ENCODE results near the gene AK1.
"Not testable (repeated sequence)": the region's sequence is repeated elsewhere in the genome, so short reads cannot be mapped to it uniquely, and the experiment has no call there.

The AK1 gene

GRCh38 chr9:127884976-127885490 lies 7.6 kb upstream of the AK1 start:
- Mint-ChIP-seq H3K9me3 (no peaks in the 10 kb centered on the region), H3K4me3 (no peak overlapping the region), H3K36me3 (peaks cover 42 to 58% of the 10 kb centered on the region in 2 donors), H3K4me1 (peaks cover 30 to 46% of the 10 kb centered on the region in 2 donors), H3K27ac (peak overlapping the region; percentile 84), H3K27me3 (no peaks in the 10 kb centered on the region)
- DNase-seq (no peak), ATAC-seq (replicated peaks) (no peak)

- H3K36me3 Mint-ChIP-seq, result peaks cover 39 to 55% of the 10 kb centered on the region in 2 donors
- peak overlapping the region; percentile 84 for H3K27ac Mint-ChIP-seq
- DNase-seq (no peak), ATAC-seq (replicated peaks) (peak; percentile 17 to 18)
- H3K27me3 Mint-ChIP-seq, result no peaks in the 10 kb centered on the region
- peaks cover 30 to 46% of the 10 kb centered on the region in 2 donors for H3K4me1 Mint-ChIP-seq
- no peaks in the 10 kb centered on the region for H3K9me3 Mint-ChIP-seq
- no peak overlapping the region for H3K4me3 Mint-ChIP-seq
Observed at GRCh38 chr9:127884427-127884911, 7.0 kb upstream of the AK1 start.

GRCh38 chr9:127883959-127884358 lies 6.5 kb upstream of the AK1 start:
- H3K36me3 Mint-ChIP-seq, result peaks cover 40 to 58% of the 10 kb centered on the region in 2 donors
- H3K27ac Mint-ChIP-seq, result peak overlapping the region; percentile 84
- peaks cover 32 to 49% of the 10 kb centered on the region in 2 donors for H3K4me1 Mint-ChIP-seq
- ATAC-seq (replicated peaks) (peak in 1 of 2 donors; percentile 3), DNase-seq (no peak)
- H3K4me3 Mint-ChIP-seq, result peak overlapping the region in 1 of 2 donors; percentile 3
- no peaks in the 10 kb centered on the region for H3K9me3 Mint-ChIP-seq
- no peaks in the 10 kb centered on the region for H3K27me3 Mint-ChIP-seq

GRCh38 chr9:127881715-127882114 lies 4.2 kb upstream of the AK1 start:
- Mint-ChIP-seq H3K36me3 (peaks cover 34 to 47% of the 10 kb centered on the region in 2 donors), H3K4me1 (peaks cover 39 to 59% of the 10 kb centered on the region in 2 donors), H3K27ac (peak overlapping the region; percentile 79)
- not testable (repeated sequence) for DNase-seq; H3K4me3 Mint-ChIP-seq; ATAC-seq (replicated peaks); H3K9me3 Mint-ChIP-seq; H3K27me3 Mint-ChIP-seq

GRCh38 chr9:127880143-127880542 lies 2.7 kb upstream of the AK1 start:
- H3K27ac Mint-ChIP-seq, result no peak overlapping the region
- peaks cover 32 to 48% of the 10 kb centered on the region in 2 donors for H3K4me1 Mint-ChIP-seq
- no peak overlapping the region for H3K4me3 Mint-ChIP-seq
- ATAC-seq (replicated peaks), result peak; percentile 62 to 71
- DNase-seq, result no peak
- no peaks in the 10 kb centered on the region for H3K9me3 Mint-ChIP-seq
- H3K27me3 Mint-ChIP-seq, result peaks cover 0 to 11% of the 10 kb centered on the region in 2 donors
- H3K36me3 Mint-ChIP-seq, result peaks cover 24 to 32% of the 10 kb centered on the region in 2 donors

GRCh38 chr9:127878652-127879390 lies 1.3 kb upstream of the AK1 start:
- Mint-ChIP-seq H3K27ac (no peak overlapping the region), H3K4me3 (no peak overlapping the region), H3K9me3 (no peaks in the 10 kb centered on the region), H3K27me3 (peaks cover 0 to 11% of the 10 kb centered on the region in 2 donors), H3K4me1 (peaks cover 21 to 36% of the 10 kb centered on the region in 2 donors), H3K36me3 (peaks cover 11 to 19% of the 10 kb centered on the region in 2 donors)
- DNase-seq, result no peak
- ATAC-seq (replicated peaks), result no peak

GRCh38 chr9:127878001-127878651 lies 651 bp upstream of the AK1 start:
- Mint-ChIP-seq H3K27me3 (peaks cover 0 to 11% of the 10 kb centered on the region in 2 donors), H3K4me1 (peaks cover 21 to 36% of the 10 kb centered on the region in 2 donors), H3K27ac (peak overlapping the region; percentile 62), H3K36me3 (peaks cover 10 to 16% of the 10 kb centered on the region in 2 donors), H3K4me3 (peak overlapping the region; percentile 66 to 72), H3K9me3 (no peaks in the 10 kb centered on the region)
- no peak for DNase-seq
- no peak for ATAC-seq (replicated peaks)

GRCh38 chr9:127876764-127877562 lies 512 bp downstream of the AK1 start:
- Mint-ChIP-seq H3K27ac (peak overlapping the region; percentile 84), H3K4me1 (peaks cover 20 to 25% of the 10 kb centered on the region in 2 donors), H3K27me3 (peaks cover 0 to 16% of the 10 kb centered on the region in 2 donors), H3K9me3 (no peaks in the 10 kb centered on the region), H3K4me3 (peak overlapping the region; percentile 62 to 74), H3K36me3 (peaks cover 4 to 6% of the 10 kb centered on the region in 2 donors)
- ATAC-seq (replicated peaks), result peak in 1 of 2 donors; percentile 12
- DNase-seq, result no peak

GRCh38 chr9:127876026-127876763 lies 1.3 kb downstream of the AK1 start:
- Mint-ChIP-seq H3K27me3 (peaks cover 0 to 16% of the 10 kb centered on the region in 2 donors), H3K4me3 (no peak overlapping the region), H3K36me3 (peaks cover 4% of the 10 kb centered on the region in 2 donors), H3K9me3 (no peaks in the 10 kb centered on the region), H3K27ac (no peak overlapping the region), H3K4me1 (peaks cover 19 to 25% of the 10 kb centered on the region in 2 donors)
- ATAC-seq (replicated peaks) (no peak), DNase-seq (no peak)

- no peaks in the 10 kb centered on the region for H3K9me3 Mint-ChIP-seq
- no peak overlapping the region for H3K27ac Mint-ChIP-seq
- H3K27me3 Mint-ChIP-seq, result peaks cover 0 to 16% of the 10 kb centered on the region in 2 donors
- peaks cover 19 to 25% of the 10 kb centered on the region in 2 donors for H3K4me1 Mint-ChIP-seq
- no peak overlapping the region for H3K4me3 Mint-ChIP-seq
- DNase-seq, result no peak
- H3K36me3 Mint-ChIP-seq, result peaks cover 4% of the 10 kb centered on the region in 2 donors
- no peak for ATAC-seq (replicated peaks)
Observed at GRCh38 chr9:127875306-127875966, 2.0 kb downstream of the AK1 start.

GRCh38 chr9:127874301-127875221 lies 2.9 kb downstream of the AK1 start:
- peaks cover 4% of the 10 kb centered on the region in 2 donors for H3K36me3 Mint-ChIP-seq
- no peaks in the 10 kb centered on the region for H3K9me3 Mint-ChIP-seq
- H3K4me1 Mint-ChIP-seq, result peaks cover 19 to 25% of the 10 kb centered on the region in 2 donors
- DNase-seq, result no peak
- ATAC-seq (replicated peaks), result no peak
- H3K27me3 Mint-ChIP-seq, result peaks cover 0 to 16% of the 10 kb centered on the region in 2 donors
- H3K4me3 Mint-ChIP-seq, result no peak overlapping the region
- peak overlapping the region; percentile 20 for H3K27ac Mint-ChIP-seq

GRCh38 chr9:127873886-127874285 lies 3.6 kb downstream of the AK1 start:
- Mint-ChIP-seq H3K27me3 (peaks cover 0 to 16% of the 10 kb centered on the region in 2 donors), H3K27ac (no peak overlapping the region), H3K4me3 (no peak overlapping the region), H3K9me3 (no peaks in the 10 kb centered on the region), H3K36me3 (peaks cover under 1 to 2% of the 10 kb centered on the region in 2 donors), H3K4me1 (peaks cover 16 to 21% of the 10 kb centered on the region in 2 donors)
- DNase-seq (no peak), ATAC-seq (replicated peaks) (no peak)

Measured in stimulated activated naive B cell treated with anti-CD40 and anti-IgM and Interleukin-4, amounts not matched to agents 10 μg/mL and 1 μg/mL and 100 μg/mL, for 72 hours (primary cell).